HepG2 (cell line): Measurements from ENCODE around the gene ZNF771. TPM values are rescaled to one million over a fixed set of nuclear protein-coding genes. Genes with fewer than 3 reads are reported as not detected.
A peak's percentile ranks its signal among the peaks of the same experiment; 100 is the strongest.

Experiments used
- ARNT2 ChIP-seq: sonication (generic); formaldehyde crosslinking; IDR thresholded peaks from 2 replicates; pipeline ENCODE4 v1.8.0; 2022; ENCODE audit warnings: mild to moderate bottlenecking, low read depth, missing genetic modification reagents, moderate library complexity
- CENPT ChIP-seq: sonication (generic); formaldehyde crosslinking; IDR thresholded peaks from 2 replicates; pipeline ENCODE4 v1.8.0; 2022; ENCODE audit warnings: low read depth, mild to moderate bottlenecking, moderate library complexity, missing genetic modification reagents
- FOXO1 ChIP-seq: sonication (generic); formaldehyde crosslinking; IDR thresholded peaks from 2 replicates; pipeline ENCODE4 v1.4.0; 2020; ENCODE audit warnings: missing genetic modification reagents
- FOXP1 ChIP-seq, 2 experiments: fragments of 450-650 bp in 1 of 2; IDR thresholded peaks; 2 replicates each; pipeline ENCODE4 v1.6.1; 2017 to 2018; ENCODE audit warnings: antibody characterized with exemption in 1 of 2
- ISX ChIP-seq: sonication (generic); formaldehyde crosslinking; conservative IDR thresholded peaks from 2 replicates; pipeline ENCODE4 v1.5.0; 2020; ENCODE audit warnings: missing genetic modification reagents
- KLF15 ChIP-seq: sonication (generic); formaldehyde crosslinking; IDR thresholded peaks from 2 replicates; pipeline ENCODE4 v1.8.1; 2023; ENCODE audit warnings: borderline replicate concordance, mild to moderate bottlenecking, inconsistent platforms, missing genetic modification reagents, mixed read lengths
- MEIS2 ChIP-seq: sonication (generic); formaldehyde crosslinking; IDR thresholded peaks from 2 replicates; pipeline ENCODE4 v1.9.0; 2021; ENCODE audit warnings: mild to moderate bottlenecking, missing genetic modification reagents
- MIER3 ChIP-seq: IDR thresholded peaks from 2 replicates; pipeline ENCODE4 v1.6.1; 2016; ENCODE audit warnings: missing compliant biosample characterization, borderline replicate concordance
- NFIB ChIP-seq: sonication (generic); formaldehyde crosslinking; IDR thresholded peaks from 2 replicates; pipeline ENCODE4 v1.9.0; 2021; ENCODE audit warnings: missing genetic modification reagents, mild to moderate bottlenecking, borderline replicate concordance
- PAX8 ChIP-seq: sonication (generic); formaldehyde crosslinking; IDR thresholded peaks from 2 replicates; pipeline ENCODE4 v1.8.0; 2022; ENCODE audit warnings: mild to moderate bottlenecking, missing genetic modification reagents, borderline replicate concordance
- SAP130 ChIP-seq: IDR thresholded peaks from 2 replicates; pipeline ENCODE4 v1.6.1; 2016; ENCODE audit warnings: low read depth
- SP1 ChIP-seq, 2 experiments: fragments of 450-650 bp in 1 of 2; sonication (generic) in 1 of 2; formaldehyde crosslinking in 1 of 2; IDR thresholded peaks; 2 replicates each; pipeline versions ENCODE4 v1.4.0 to v1.6.1; 2016 to 2020; ENCODE audit warnings: missing genetic modification reagents in 1 of 2
- SRSF4 ChIP-seq: fragments of 200-400 bp; formaldehyde crosslinking; IDR thresholded peaks from one replicate; pipeline ENCODE4 v1.6.1; 2018; ENCODE audit warnings: mild to moderate bottlenecking, low read depth, low read length, moderate library complexity; ENCODE audit not compliant: poor library complexity, severe bottlenecking
- TAF1 ChIP-seq: sonication (generic); formaldehyde crosslinking; IDR thresholded peaks from 2 replicates; pipeline ENCODE4 v1.4.0; 2020; ENCODE audit warnings: missing genetic modification reagents
- TFAP4 ChIP-seq: sonication (generic); IDR thresholded peaks from 2 replicates; pipeline ENCODE4 v1.6.1; 2016; ENCODE audit warnings: low read depth, borderline replicate concordance
- U2AF1 ChIP-seq: fragments of 200-400 bp; formaldehyde crosslinking; optimal IDR thresholded peaks from 2 replicates; pipeline ENCODE3; 2017; ENCODE audit warnings: mild to moderate bottlenecking, low read depth, low read length
- ZBTB7B ChIP-seq: sonication (generic); formaldehyde crosslinking; IDR thresholded peaks from 2 replicates; pipeline ENCODE4 v1.4.0; 2020; ENCODE audit warnings: missing genetic modification reagents
- ZFYVE20 ChIP-seq: sonication (generic); formaldehyde crosslinking; IDR thresholded peaks from 2 replicates; pipeline ENCODE4 v1.8.0; 2023; ENCODE audit warnings: low read depth, mild to moderate bottlenecking, moderate library complexity, missing genetic modification reagents, borderline replicate concordance
- ZNF18 ChIP-seq: sonication (generic); formaldehyde crosslinking; IDR thresholded peaks from 2 replicates; pipeline ENCODE4 v1.8.0; 2022; ENCODE audit warnings: mild to moderate bottlenecking, missing genetic modification reagents; ENCODE audit not compliant: insufficient replicate concordance
- ZNF24 ChIP-seq: fragments of 450-650 bp; IDR thresholded peaks from 2 replicates; pipeline ENCODE4 v1.6.1; 2017; ENCODE audit warnings: antibody characterized with exemption, mild to moderate bottlenecking
- ZNF564 ChIP-seq: sonication (generic); formaldehyde crosslinking; IDR thresholded peaks from 2 replicates; pipeline ENCODE4 v1.8.1; 2023; ENCODE audit warnings: mild to moderate bottlenecking, missing genetic modification reagents
- ZNF672 ChIP-seq: sonication (generic); formaldehyde crosslinking; IDR thresholded peaks from 2 replicates; pipeline ENCODE4 v1.8.1; 2022; ENCODE audit warnings: missing genetic modification reagents
- ZNF713 ChIP-seq: sonication (generic); formaldehyde crosslinking; IDR thresholded peaks from 2 replicates; pipeline ENCODE4 v1.4.0; 2020; ENCODE audit warnings: mild to moderate bottlenecking, missing genetic modification reagents
- ZNF749 ChIP-seq: sonication (generic); formaldehyde crosslinking; IDR thresholded peaks from 2 replicates; pipeline ENCODE4 v1.8.0; 2022; ENCODE audit warnings: mild to moderate bottlenecking, missing genetic modification reagents, moderate library complexity, borderline replicate concordance
- ZSCAN12 ChIP-seq: sonication (generic); formaldehyde crosslinking; IDR thresholded peaks from 2 replicates; pipeline ENCODE4 v1.9.0; 2021; ENCODE audit warnings: mild to moderate bottlenecking, missing genetic modification reagents
- polyA plus RNA-seq, 8 experiments: library from polyadenylated mRNA; depleted of rRNA in 3 of 8; stranded (reverse) in 7 of 8; unstranded in 1 of 8; fragments of >200 nt; fragmentation: Illumina TruSeq in 4 of 8; extraction: Trizol in 4 of 8; gene quantifications; 2 replicates each; pipeline versions ENCODE4 v1.2.1 to v1.2.3, GENCODE V29; 2011 to 2016; ENCODE audit warnings: low read depth in 4 of 8, missing spikeins in 1 of 8, mixed read lengths in 1 of 8; ENCODE audit not compliant: insufficient read depth in 1 of 8
- total RNA-seq, 5 experiments: library from RNA; depleted of rRNA; stranded (reverse); fragments of >200 nt; fragmentation: Illumina TruSeq; extraction: Trizol; gene quantifications; 2 replicates each; pipeline ENCODE4 v1.2.3, GENCODE V29; 2016; ENCODE audit warnings: low read depth in 1 of 5
- TF ChIP-seq, protein P1 (sequence below): sonication (generic); formaldehyde crosslinking; IDR thresholded peaks from 2 replicates; pipeline ENCODE4 v1.8.0; 2022; ENCODE audit warnings: mild to moderate bottlenecking, missing genetic modification reagents, borderline replicate concordance

ZNF771 gene
- total and polyA plus RNA-seq, 2 of the 13 experiments (the other 11 are each of a cell fraction or from before 2014, with no cell fraction given) = 5.0 to 11.8 TPM

- peak; percentile 91; the same call in 1 of the 2 replicates for TF ChIP-seq ZFYVE20 (CRISPR knock-in tag)
- TF ChIP-seq NFIB (CRISPR knock-in tag) = 0 out of 2 replicates have a peak, but pooled peaks have one; percentile 48
- TF ChIP-seq PAX8 = 0 out of 2 replicates have a peak, but pooled peaks have one; percentile 11
- TF ChIP-seq SAP130 = no peak
- no peak for TF ChIP-seq SRSF4
- no peak for TF ChIP-seq ZNF672 (CRISPR knock-in tag)
- TF ChIP-seq ZSCAN12 (CRISPR knock-in tag) = no peak
- 0 out of 2 replicates have a peak, but pooled peaks have one; percentile 81 for TF ChIP-seq ISX (CRISPR knock-in tag)
- no peak for TF ChIP-seq KLF15 (CRISPR knock-in tag)
- no peak for TF ChIP-seq U2AF1
- TF ChIP-seq ZNF713 (CRISPR knock-in tag) = no peak
- TF ChIP-seq FOXP1 (IDR thresholded peaks at IDR 0.05) = no peak
- no peak for TF ChIP-seq FOXP1 (CRISPR knock-in tag; IDR thresholded peaks at IDR 0.05)
- peak; percentile 63 for TF ChIP-seq ARNT2
- no peak; the same call in 1 of the 2 replicates for TF ChIP-seq MIER3 (CRISPR knock-in tag)
- TF ChIP-seq ZNF749 (CRISPR knock-in tag) = no peak
- no peak; the same call in 1 of the 2 replicates for TF ChIP-seq MEIS2 (CRISPR knock-in tag)
- no peak for TF ChIP-seq SP1 (IDR thresholded peaks at IDR 0.05)
- TF ChIP-seq SP1 (CRISPR knock-in tag; IDR thresholded peaks at IDR 0.05) = no peak
- no peak for TF ChIP-seq TFAP4
- no peak; the same call in 1 of the 2 replicates for TF ChIP-seq FOXO1 (CRISPR knock-in tag)
- TF ChIP-seq, protein P1, sequence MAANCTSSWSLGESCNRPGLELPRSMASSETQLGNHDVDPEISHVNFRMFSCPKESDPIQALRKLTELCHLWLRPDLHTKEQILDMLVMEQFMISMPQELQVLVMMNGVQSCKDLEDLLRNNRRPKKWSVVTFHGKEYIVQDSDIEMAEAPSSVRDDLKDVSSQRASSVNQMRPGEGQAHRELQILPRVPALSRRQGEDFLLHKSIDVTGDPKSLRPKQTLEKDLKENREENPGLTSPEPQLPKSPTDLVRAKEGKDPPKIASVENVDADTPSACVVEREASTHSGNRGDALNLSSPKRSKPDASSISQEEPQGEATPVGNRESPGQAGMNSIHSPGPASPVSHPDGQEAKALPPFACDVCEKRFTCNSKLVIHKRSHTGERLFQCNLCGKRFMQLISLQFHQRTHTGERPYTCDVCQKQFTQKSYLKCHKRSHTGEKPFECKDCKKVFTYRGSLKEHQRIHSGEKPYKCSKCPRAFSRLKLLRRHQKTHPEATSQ (CRISPR knock-in tag) = peak; percentile 88
- peak; percentile 59 for TF ChIP-seq ZNF18 (CRISPR knock-in tag)
- peak; percentile 9; the same call in 1 of the 2 replicates for TF ChIP-seq TAF1
- TF ChIP-seq ZBTB7B = no peak
- no peak for TF ChIP-seq ZNF24
- TF ChIP-seq ZNF564 (CRISPR knock-in tag) = peak; percentile 56; the same call in 1 of the 2 replicates
- no peak for TF ChIP-seq CENPT (CRISPR knock-in tag)
Measured at GRCh38 chr16:30430428-30430970, 23.1 kb downstream of the ZNF771 start (continued).
